Activated CD4-positive, CD25-positive, alpha-beta regulatory T cell (primary cell): ENCODE measurements around the gene ATP6V1G2.

ENCODE experiments used
- DNase-seq, 4 experiments: peaks; one replicate each; lab custom pipeline; 2025; lab: John Stamatoyannopoulos, UW

The ATP6V1G2 gene

DNA sequence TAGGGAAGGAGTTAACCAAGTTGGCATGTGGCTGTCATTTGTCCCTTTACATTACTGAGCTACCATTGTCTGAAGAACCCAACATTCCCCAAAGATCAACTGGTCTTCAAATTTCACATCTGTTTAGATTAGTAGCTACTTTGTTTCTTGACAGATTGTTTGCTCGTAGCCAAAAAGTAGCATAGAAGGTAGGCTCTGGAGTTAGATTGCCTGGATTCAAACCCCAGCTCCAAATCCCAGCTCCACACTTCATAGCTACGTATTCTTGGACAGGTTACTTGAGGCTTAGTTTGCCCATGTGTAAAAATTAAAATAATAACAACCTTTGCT, 2.1 kb upstream of the ATP6V1G2 start:
- DNase-seq = no peak

DNA sequence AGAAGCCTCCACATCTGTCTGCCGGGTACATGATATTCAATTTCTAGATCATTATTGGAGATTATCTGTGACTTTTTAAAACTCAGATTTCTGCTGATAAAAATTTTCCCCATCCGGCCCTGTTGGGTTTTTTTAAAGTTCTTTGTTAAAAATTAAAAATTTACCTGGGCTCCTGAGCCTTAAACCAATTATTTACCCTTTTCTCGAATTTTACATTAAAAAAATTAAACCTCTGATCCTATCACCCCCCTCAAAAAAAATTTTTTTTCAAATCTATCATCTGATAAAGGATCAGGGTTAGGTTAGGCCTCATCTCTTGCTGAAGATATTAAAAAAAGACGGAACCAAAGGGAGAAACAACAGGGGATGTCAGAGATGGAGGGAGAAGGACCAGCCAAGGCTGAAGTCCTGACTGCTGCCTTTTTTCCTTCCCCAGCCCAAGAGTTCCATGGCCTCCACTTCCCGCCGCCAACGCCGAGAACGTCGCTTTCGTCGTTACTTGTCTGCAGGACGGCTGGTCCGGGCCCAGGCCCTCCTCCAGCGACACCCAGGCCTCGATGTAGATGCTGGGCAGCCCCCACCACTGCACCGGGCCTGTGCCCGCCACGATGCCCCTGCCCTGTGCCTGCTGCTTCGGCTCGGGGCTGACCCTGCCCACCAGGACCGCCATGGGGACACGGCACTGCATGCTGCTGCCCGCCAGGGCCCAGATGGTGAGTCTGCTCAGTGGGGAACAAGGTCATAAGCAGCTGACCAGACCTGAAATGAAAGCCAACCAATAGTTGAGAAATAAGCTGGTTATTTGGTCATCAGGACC, 1.5 kb upstream of the ATP6V1G2 start:
- DNase-seq = no peak

GRCh38 chr6:31546958-31547726, 734 bp upstream of the ATP6V1G2 start, which contains the start of gene NFKBIL1:
Gene NFKBIL1, plus strand, starts transcription at chr6:31547608. Its CDS starts 87 bp downstream, at chr6:31547695.
- DNase-seq = peak; percentile 54 to 76 (median 70)

GRCh38 chr6:31545291-31545690, 1.1 kb downstream of the ATP6V1G2 start:
- DNase-seq = no peak

GRCh38 chr6:31544676-31545075, 1.7 kb downstream of the ATP6V1G2 start:
- no peak for DNase-seq

GRCh38 chr6:31543639-31544038, 2.8 kb downstream of the ATP6V1G2 start:
- DNase-seq = no peak

DNA sequence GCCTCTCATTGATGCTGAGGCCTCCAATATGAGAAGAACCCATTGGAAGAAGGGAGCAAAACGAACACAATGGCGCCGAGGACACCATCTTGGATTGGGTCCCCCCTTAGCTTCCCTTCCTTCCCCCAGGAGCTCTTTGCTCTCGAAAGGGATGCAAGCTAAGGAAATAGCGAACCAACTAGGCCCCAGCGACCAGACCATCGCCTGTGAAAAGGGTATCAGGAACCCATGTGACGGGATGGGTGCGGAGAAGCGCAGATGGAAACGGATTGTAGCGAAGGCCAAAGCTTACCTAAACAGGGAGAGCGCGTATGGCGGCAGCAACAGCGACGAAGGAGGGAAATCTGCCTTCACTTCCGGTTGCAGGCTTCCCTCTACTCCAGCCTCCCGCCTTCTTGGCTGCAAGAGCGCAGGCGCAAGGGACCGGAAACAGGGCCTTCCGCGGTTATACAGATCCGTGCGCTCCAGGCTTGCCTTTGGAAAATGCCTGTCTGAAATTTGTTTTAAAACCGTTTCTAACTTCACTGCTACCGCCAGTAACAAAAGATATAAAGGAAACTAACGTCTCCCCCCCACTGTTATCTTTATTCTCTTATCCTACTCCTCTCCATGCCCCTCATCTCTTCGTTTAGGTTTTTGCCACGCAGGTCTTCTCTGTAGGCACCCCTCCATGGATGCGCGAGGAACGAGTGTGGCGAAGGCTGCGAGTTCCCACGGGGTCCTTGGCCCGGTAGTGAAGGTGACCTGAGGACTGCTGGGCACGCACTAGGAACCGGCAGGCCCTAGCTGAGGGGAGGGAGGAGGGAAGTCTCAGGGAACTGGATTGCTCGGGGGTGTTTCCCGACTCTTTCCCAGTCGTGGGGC, 4.5 kb downstream of the ATP6V1G2 start, which contains the start of gene DDX39B:
Gene DDX39B, minus strand, starts transcription at position 346 of the 864 bp plus-strand sequence. CDS start 1,471 bp downstream, outside the sequence.
- peak; percentile 73 to 87 (median 84) for DNase-seq

GRCh38 chr6:31541059-31541657, 5.2 kb downstream of the ATP6V1G2 start:
- peak in 2 of 4 experiments; percentile 41 to 57 for DNase-seq

GRCh38 chr6:31540640-31541039, 5.8 kb downstream of the ATP6V1G2 start:
- no peak for DNase-seq

- no peak for DNase-seq
Observed at GRCh38 chr6:31538805-31539400, 7.5 kb downstream of the ATP6V1G2 start.

DNA sequence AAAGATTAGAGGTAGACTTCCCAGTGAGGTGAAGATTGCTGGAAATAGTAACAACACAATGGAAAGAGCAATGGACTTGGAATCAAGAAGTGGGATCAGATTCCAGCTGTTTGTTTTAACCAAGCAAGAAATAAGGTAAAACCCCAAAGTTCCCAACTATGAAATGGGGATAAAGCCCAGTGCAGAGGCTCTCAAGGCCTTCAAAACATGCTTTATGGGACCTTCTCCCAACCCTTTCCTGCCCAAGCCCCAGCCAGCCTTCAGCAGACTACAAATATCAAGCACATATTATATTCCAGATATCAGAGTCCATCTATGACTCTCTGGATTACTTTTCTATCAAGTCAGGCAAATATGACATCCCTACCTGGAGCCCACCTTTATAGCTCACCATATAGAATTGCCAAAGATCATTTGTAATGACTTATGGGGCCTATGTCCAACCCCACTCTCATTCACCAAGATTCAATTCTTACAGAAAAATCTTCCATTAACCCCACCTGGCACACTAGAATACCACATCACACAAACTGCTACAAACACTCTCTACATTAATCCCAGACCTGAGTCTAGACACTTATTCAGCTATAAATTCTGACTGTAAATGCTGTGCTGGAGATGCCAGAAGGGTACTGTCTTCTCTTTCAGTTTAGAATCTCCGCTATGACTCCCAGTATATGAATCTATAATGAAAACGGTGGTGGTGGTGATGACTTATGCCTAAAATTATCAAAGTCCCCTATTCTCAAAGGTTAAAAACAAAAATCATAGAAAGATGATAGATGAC, 10.7 kb downstream of the ATP6V1G2 start:
- DNase-seq = no peak

DNA sequence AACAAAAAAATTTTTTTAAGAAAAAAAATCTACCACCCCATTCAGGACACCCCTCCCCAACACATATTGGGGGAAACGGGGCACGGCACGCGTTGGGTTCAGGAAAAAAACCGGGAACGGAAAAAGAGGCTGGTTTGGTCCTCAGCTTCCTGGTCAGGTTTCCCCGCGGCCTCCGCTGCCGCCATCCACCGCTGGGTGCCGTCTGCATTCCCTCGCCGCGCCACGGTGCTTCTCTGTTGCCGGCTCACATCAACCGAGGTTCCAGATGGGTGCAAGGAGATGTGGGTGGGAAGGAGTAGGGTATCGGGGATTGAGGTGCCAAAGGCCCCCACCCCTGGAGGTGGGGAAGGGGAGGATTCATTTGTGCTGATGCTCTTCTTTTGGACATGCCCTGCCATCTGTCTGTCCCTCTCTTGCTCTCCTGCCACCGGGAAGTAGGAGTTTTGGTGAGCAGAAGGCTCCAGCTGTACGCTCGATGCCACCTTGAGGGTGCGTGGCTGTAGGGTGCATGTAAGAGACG, 11.8 kb downstream of the ATP6V1G2 start:
- DNase-seq = no peak

- DNase-seq = no peak
Observed at GRCh38 chr6:31534011-31534410, 12.4 kb downstream of the ATP6V1G2 start.

DNA sequence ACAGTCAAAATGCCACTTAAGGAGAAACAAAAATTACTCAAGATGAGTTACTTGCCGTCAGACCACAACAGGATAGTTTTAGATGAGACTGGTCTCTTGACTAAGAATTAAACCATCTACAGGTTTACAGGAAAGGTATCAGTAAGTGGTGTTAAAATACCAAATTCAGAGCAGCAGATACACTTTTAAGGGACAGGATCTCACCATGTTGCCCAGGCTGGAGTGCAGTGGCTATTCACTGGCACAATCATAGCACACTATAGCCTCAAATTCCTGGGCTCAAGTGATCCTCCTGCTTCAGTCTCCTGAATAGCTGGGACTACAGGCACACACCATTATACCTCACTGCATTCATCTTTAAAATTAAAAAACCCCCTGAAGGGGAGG, 13.0 kb downstream of the ATP6V1G2 start:
- DNase-seq = no peak

DNA sequence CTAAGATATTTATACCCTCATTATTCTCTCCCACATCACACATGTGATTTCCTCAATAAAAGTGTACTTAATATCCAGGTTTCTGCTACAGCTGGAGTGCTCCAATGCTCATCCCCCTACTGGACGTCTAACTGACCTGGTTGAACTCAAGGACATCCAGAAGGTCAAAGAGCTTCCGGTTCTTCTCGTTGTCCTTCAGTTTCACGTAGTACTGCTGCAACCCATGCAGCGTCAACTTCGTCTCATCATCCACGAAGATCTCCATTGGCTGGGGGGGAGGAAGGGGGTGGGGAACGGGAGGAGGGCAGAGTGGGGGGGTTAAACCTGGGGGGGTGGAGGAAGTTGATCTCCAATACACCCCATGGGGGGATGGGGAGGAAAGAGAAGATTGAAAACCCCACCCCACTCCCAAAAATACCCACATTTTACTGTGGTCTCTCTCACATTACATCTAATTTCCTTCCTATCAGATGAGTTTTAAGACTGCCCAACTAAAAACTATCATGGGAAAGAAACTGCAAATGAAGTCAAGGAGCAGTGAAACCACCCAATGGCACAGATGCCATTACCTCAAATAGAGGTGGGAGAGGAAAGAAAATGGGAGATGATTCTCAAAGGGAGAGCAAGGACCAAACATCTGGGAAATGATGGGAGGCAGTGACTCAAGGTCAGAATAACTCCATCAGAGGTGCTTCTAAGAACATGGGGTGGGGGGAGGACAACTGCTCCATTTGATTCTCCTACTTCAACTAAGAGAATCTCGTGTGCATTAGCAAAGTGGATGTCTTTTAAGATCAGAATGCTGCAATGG, 13.6 kb downstream of the ATP6V1G2 start:
- DNase-seq = no peak

GRCh38 chr6:31531771-31532643, 14.4 kb downstream of the ATP6V1G2 start:
- DNase-seq = no peak

DNA sequence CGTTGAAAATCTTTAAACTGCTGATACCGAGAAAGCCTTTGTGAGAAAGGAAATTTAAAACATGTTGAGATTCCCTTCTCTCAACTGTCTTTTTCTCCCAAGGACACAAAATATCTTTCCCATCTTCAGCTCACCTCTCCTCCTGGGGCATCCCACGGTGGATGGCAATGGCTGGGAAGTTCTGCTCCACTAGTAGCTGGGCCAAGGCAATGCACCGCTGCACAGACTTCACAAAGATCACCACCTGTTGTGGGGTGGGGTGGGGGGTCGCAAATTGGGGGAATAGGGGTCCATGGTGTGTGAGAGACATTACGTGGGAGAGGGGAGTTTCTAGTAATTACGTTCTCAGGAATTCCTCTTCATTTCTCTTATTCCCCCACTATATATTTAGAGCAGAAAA, 15.2 kb downstream of the ATP6V1G2 start:
- no peak for DNase-seq

GRCh38 chr6:31530659-31531058, 15.7 kb downstream of the ATP6V1G2 start:
- DNase-seq = no peak
